Dendritic cell treated with granulocyte-macrophage colony-stimulating factor and Interleukin-4, amounts not matched to agents 40 ng/mL and 50 ng/mL, for 4 days (primary cell): ENCODE results near the gene OR2F2.

Source experiments
- H3K27ac Mint-ChIP-seq: one replicate; pipeline ENCODE4 v1.8.0; 2022; ENCODE audit warnings: mild to moderate bottlenecking, mixed read lengths
- H3K27me3 Mint-ChIP-seq: one replicate; pipeline ENCODE4 v1.8.0; 2022; ENCODE audit warnings: mild to moderate bottlenecking, mixed read lengths
- H3K36me3 Mint-ChIP-seq: one replicate; pipeline ENCODE4 v1.8.0; 2022; ENCODE audit warnings: low read depth, mixed read lengths
- H3K4me1 Mint-ChIP-seq: one replicate; pipeline ENCODE4 v1.8.0; 2022; ENCODE audit warnings: low read depth, mixed read lengths
- H3K4me3 Mint-ChIP-seq: one replicate; pipeline ENCODE4 v1.8.0; 2022; ENCODE audit warnings: mild to moderate bottlenecking, moderate library complexity, mixed read lengths
- H3K9me3 Mint-ChIP-seq: one replicate; pipeline ENCODE4 v1.8.0; 2022; ENCODE audit warnings: mixed read lengths
- intact Hi-C: fragments of 100-400 bp; cut with micrococcal nuclease; formaldehyde crosslinking; loops from one replicate; pipeline ENCODE4 v1.15.0; 2022

OR2F2 gene

DNA sequence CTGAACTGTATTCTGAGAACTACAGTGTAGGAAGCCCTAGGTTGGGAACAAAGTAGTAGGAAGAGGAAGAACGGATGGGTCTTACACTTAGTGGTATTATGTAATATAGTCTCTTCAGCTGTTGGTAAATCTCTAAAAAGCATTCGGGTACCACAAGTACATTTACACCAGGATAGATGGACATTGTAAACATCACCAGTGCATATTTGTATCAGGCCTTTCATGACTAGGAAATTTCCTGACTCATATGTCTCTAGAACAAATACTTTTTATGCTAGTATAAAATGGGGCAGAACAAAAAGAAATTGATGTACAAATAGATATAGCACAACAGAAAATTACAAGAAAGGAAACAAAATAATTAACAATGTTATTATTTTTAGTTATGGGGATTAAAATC is 43.6 kb downstream of the OR2F2 start:
- intact Hi-C loops, result no loop called here
- Mint-ChIP-seq H3K36me3 (no peaks in the 10 kb centered on the region), H3K4me3 (no peak overlapping the region), H3K4me1 (no peaks in the 10 kb centered on the region), H3K9me3 (peaks cover 11% of the 10 kb centered on the region), H3K27ac (no peak overlapping the region), H3K27me3 (no peaks in the 10 kb centered on the region)

DNA sequence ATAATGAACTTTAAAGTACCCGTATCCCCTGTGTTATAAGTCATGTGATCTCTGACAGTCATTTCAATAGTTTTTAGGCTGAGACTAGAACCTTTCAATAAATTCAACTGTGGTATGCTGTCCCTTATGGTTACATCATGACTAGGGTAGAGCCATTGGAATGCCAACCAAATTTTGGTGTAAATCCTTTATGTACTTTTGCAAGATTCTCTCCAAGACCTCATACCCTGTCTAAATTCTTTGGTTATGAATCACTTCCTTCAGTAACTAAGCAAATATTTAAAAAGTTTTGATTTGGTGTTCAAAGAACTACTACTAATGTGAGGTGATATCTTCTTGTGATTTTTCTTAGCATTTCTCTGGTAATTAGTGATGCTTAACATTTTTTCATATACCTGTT is 44.3 kb downstream of the OR2F2 start:
- no peaks in the 10 kb centered on the region for H3K36me3 Mint-ChIP-seq
- H3K27me3 Mint-ChIP-seq, result no peaks in the 10 kb centered on the region
- H3K27ac Mint-ChIP-seq, result no peak overlapping the region
- peaks cover 11% of the 10 kb centered on the region for H3K9me3 Mint-ChIP-seq
- intact Hi-C loops, result no loop called here
- no peaks in the 10 kb centered on the region for H3K4me1 Mint-ChIP-seq
- H3K4me3 Mint-ChIP-seq, result no peak overlapping the region

DNA sequence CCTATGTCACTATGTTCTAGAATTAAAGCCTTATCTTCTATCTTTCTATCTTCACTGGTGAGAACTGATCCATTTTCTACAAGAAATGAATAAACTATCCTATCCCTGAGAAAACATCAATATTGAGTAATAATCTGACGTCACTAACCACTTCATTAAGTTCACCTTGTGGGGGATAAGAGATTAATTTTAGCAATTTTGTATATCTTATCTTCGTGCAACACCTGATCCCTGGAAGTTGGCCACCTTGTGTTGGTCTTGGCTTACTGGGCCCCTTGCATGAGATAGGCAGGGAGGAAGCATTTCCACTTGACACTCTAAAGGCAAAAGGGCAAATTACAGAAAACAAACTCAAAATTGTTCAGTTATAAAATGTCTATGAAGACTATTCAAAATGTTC is 45.0 kb downstream of the OR2F2 start:
- no peaks in the 10 kb centered on the region for H3K36me3 Mint-ChIP-seq
- no peaks in the 10 kb centered on the region for H3K4me1 Mint-ChIP-seq
- intact Hi-C loops, result no loop called here
- H3K9me3 Mint-ChIP-seq, result peaks cover 11% of the 10 kb centered on the region
- H3K27ac Mint-ChIP-seq, result no peak overlapping the region
- H3K27me3 Mint-ChIP-seq, result no peaks in the 10 kb centered on the region
- no peak overlapping the region for H3K4me3 Mint-ChIP-seq

DNA sequence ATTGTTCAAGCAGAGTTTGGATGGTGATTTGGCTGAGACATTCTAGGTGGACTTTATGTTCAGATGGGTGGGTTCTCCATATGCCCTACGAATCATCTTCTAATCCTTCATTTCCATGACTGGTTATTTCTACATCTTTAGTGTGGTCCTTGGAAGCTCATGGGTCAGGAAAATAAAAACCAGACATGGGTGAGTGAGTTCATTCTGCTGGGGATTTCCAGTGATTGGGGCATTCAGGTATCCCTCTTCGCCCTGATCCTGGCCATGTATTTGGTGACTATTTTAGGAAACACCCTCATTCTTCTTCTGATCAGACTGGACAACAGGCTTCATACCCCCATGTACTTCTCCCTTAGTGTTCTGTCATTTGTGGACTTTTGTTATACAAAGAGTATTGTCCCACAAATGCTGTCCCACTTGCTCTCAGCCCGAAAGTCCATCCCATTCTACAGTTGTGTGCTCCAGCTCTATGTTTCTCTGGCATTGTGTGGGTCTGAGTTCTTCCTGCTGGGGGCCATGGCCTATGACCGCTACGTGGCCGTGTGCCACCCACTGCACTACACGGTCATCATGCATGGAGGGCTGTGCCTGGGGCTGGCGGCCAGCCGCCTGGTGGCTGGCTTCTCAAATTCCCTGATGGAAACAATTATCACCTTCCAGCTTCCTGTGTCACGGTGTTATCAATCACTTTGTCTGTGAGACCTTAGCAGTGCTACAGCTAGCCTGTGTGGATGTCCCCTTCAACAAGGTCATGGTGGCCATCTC is 45.9 kb downstream of the OR2F2 start:
- H3K9me3 Mint-ChIP-seq, result peaks cover 11% of the 10 kb centered on the region
- H3K4me3 Mint-ChIP-seq, result no peak overlapping the region
- no peaks in the 10 kb centered on the region for H3K27me3 Mint-ChIP-seq
- no peaks in the 10 kb centered on the region for H3K36me3 Mint-ChIP-seq
- intact Hi-C loops, result no loop called here
- no peaks in the 10 kb centered on the region for H3K4me1 Mint-ChIP-seq
- H3K27ac Mint-ChIP-seq, result no peak overlapping the region

DNA sequence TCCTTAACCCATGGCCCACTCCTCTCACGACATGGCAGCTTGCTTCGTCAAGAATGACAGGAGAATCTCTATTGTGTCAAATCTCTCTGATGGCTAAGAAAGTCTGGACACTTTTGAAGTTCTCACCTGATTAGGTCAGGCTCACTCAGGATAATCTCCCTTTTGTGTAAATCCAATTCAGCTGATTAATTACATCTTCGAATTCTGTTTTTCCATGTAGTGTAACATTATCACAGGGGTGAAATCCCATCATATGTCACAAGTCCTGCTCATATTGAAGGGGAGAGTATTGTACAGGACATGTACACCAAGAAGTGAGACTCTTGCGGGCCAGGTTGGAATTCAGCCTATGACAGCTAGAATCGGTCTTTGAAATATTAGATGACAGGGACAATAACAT is 48.9 kb downstream of the OR2F2 start:
- Mint-ChIP-seq H3K9me3 (peaks cover 11% of the 10 kb centered on the region), H3K27me3 (no peaks in the 10 kb centered on the region), H3K4me1 (no peaks in the 10 kb centered on the region), H3K27ac (no peak overlapping the region), H3K4me3 (no peak overlapping the region), H3K36me3 (no peaks in the 10 kb centered on the region)
- intact Hi-C loops, result no loop called here
